NB4 (cell line): ENCODE measurements around the gene ICE1.

ENCODE experiments used
- CTCF ChIP-seq: IDR thresholded peaks from one replicate; pipeline ENCODE4 v1.5.1; 2012; ENCODE audit warnings: low read depth, low read length
- MYC ChIP-seq: IDR thresholded peaks from 2 replicates; pipeline ENCODE4 v1.6.1; 2011; ENCODE audit warnings: low read depth, low read length
- POLR2A ChIP-seq: IDR thresholded peaks from 2 replicates; pipeline ENCODE4 v1.6.1; 2011; ENCODE audit warnings: mild to moderate bottlenecking; ENCODE audit not compliant: insufficient read length; ENCODE audit errors: extremely low read depth

DNA sequence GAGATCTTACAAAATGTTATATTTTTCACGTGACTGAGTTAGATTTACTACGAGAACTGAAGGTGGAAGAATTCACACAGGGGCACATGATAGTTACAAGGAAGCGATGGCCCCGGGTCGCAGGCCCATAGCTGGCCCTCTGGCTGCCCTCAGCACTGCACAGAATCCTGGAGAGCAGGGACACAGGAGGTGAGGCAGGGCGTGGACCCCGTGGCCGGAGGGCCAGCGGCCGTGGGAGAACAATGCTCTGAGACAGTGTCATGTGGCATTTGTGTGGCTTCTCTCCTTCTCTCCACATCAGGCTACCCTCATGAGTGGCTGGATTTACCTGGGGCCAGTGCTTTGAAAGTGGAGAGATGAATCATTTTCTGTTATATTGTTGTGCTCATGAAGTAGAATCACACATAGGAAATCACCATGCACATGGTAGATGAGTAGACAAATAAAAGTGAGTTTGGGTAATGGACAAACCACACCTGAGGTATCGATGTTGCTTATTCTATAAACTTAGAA, 89.5 kb downstream of the ICE1 start:
- TF ChIP-seq POLR2A (no peak), MYC (no peak), CTCF (no peak)
